Measurements from ENCODE around the gene FOXP1. TPM values are rescaled to one million over a fixed set of nuclear protein-coding genes. Genes with fewer than 3 reads are reported as not detected.
A peak's percentile ranks its signal among the peaks of the same experiment; 100 is the strongest.

FOXP1 gene
- total and polyA plus RNA-seq, 5 experiments from 2014 or later: 280 to 443 (median 382) TPM

DNA sequence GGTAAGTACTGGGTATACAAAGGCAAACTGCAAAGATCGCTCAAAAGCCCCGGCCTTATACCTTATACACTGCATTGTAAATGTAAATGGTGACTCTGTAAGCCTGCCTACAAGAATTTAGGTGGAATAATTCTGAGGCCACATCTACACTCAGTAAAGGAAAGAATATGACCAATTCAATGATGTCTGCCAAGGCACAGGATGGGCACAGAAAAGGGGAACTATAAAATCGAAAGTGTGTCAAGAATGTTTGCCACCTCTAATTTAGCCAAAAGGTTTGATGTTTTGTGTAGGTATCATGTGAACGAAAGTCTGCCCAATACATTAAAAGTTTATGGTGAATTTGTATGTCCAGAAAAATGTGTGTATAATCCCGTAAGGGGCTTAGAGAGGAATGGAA lies 96.1 kb downstream of the FOXP1 start:
- peak in 2 of 10 donors; percentile 26 to 31 for DNase-seq
- peak in 1 of 2 donors; percentile 11 for ATAC-seq
- peaks cover 32 to 91% (median 87%) of the 10 kb centered on the region in 4 donors for H3K4me1 Mint-ChIP-seq
- peak overlapping the region; percentile 74 to 100 (median 88) for H3K4me3 Mint-ChIP-seq
- peaks cover 0 to 3% (median 0%) of the 10 kb centered on the region in 9 donors for H3K9me3 Mint-ChIP-seq
- POLR2A ChIA-PET: interaction anchor here (0.8 to 5.2 kb wide), 5 partner anchors 31 to 182 kb away, joined by 4 to 126 read pairs (median 9); partner anchors contain the start of gene FOXP1
- no peaks in the 10 kb centered on the region for H3K27me3 Mint-ChIP-seq
- peaks cover 2 to 19% (median 6%) of the 10 kb centered on the region in 3 donors for H3K36me3 Mint-ChIP-seq
- H3K27ac Mint-ChIP-seq: peak overlapping the region; percentile 95 to 100 (median 98)

DNA sequence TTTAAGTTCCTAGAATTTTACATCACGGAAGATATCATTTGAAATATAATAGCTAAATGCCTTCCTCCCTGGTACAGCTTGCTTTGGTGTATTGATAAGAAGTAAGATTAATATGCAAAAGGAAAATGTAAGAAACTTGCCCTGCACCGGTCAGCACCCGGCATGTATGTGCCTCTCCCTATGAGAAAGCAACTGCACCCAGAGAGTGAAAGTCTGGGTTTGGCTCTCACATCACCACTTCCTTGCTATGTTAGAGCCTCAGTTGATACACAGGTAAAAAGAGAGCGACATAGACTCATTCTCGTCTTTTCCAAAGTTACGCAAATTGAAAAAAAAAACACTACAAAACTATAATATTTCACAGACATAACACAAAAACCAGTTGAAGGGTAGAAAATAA lies 96.7 kb downstream of the FOXP1 start:
- H3K4me3 Mint-ChIP-seq: peak overlapping the region; percentile 74 to 100 (median 88)
- H3K4me1 Mint-ChIP-seq: peaks cover 32 to 90% (median 85%) of the 10 kb centered on the region in 4 donors
- peaks cover 0 to 20% (median 5%) of the 10 kb centered on the region in 3 donors for H3K36me3 Mint-ChIP-seq
- H3K27ac Mint-ChIP-seq: peak overlapping the region; percentile 95 to 100 (median 98)
- H3K9me3 Mint-ChIP-seq: peaks cover 0 to 3% (median 0%) of the 10 kb centered on the region in 9 donors
- ATAC-seq: peak; percentile 43
- H3K27me3 Mint-ChIP-seq: no peaks in the 10 kb centered on the region
- POLR2A ChIA-PET: interaction anchor here (0.7 to 2.8 kb wide), 17 partner anchors 10 to 480 kb away, joined by 3 to 19 read pairs (median 4); no protein-coding TSS in a partner anchor
- peak in 7 of 10 donors; percentile 17 to 73 (median 46) for DNase-seq

DNA sequence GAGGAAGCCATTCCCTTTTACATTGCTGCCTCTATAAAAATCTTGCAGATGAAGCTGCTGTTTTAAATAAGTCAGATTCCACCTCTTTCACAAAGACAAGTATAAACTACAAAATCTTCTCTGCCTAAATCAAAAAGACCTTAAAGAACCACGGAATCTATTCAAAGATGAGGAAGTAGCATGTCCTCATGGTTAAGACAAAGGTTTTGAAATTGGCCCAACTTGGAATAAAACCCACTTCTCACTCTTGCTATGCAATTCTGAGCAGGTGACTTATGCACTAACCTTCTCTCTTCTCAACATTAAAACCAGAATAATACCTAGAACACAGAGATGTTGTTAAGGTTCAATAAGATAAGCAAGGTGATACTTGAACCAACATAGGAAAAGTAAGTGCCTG lies 97.6 kb downstream of the FOXP1 start:
- peak overlapping the region; percentile 24 to 100 (median 74) for H3K4me3 Mint-ChIP-seq
- peak in 2 of 10 donors; percentile 31 to 41 for DNase-seq
- ATAC-seq: no peak
- H3K36me3 Mint-ChIP-seq: peaks cover 0 to 13% (median 4%) of the 10 kb centered on the region in 3 donors
- POLR2A ChIA-PET: interaction anchor here (0.7 to 2.8 kb wide), 17 partner anchors 10 to 355 kb away, joined by 3 to 19 read pairs (median 4); no protein-coding TSS in a partner anchor
- no peaks in the 10 kb centered on the region for H3K9me3 Mint-ChIP-seq
- peak overlapping the region; percentile 86 to 100 (median 98) for H3K27ac Mint-ChIP-seq
- no peaks in the 10 kb centered on the region for H3K27me3 Mint-ChIP-seq
- peaks cover 34 to 91% (median 86%) of the 10 kb centered on the region in 4 donors for H3K4me1 Mint-ChIP-seq

DNA sequence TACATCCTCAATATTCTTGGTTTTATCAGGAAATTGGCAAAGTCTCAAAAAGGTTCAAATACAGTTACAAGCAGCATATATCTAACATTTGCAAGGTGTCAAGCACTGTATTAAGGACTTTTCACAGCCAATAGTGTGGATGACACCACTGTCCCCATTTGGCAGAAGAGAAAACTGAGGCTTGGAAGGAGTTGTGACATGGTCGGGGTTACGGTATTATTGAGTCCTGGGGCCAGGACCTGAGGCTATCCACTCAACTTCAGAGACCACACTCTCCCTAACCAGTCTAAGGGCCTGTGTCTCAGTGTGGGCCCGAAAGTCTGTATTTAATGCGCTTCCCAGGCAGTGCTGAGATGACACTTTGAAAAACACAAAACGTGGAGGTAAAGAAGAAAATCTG lies 99.1 kb downstream of the FOXP1 start:
- POLR2A ChIA-PET: interaction anchor here (1.1 to 2.9 kb wide), 7 partner anchors 12 to 33 kb away, joined by 4 to 19 read pairs (median 18); no protein-coding TSS in a partner anchor
- DNase-seq (no peak), ATAC-seq (no peak)
- Mint-ChIP-seq H3K4me1 (peaks cover 37 to 94% (median 88%) of the 10 kb centered on the region in 4 donors), H3K27ac (peak overlapping the region; percentile 86 to 100 (median 98)), H3K27me3 (no peaks in the 10 kb centered on the region), H3K4me3 (peak overlapping the region in 7 of 10 donors; percentile 17 to 88 (median 43)), H3K36me3 (peaks cover 0 to 13% (median 4%) of the 10 kb centered on the region in 3 donors), H3K9me3 (no peaks in the 10 kb centered on the region)

DNA sequence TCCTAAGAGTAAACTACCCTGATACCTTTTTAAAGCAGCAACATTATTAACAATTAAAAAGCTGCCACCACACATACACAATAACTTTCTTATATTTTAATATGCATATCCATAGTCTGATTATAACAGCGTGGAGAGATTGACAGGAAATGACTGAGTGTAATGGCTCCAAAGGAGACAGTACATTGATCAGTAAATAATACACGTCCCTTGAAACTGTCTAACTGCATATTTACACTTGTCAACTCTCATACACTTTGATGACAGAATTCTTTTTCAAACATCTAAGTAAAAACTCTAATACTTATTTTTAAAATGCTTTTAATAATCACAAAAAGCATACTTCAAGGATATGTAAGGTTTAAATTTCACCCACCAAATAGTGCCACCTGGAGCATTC lies 99.5 kb downstream of the FOXP1 start:
- Mint-ChIP-seq H3K9me3 (no peaks in the 10 kb centered on the region), H3K36me3 (peaks cover 0 to 13% (median 8%) of the 10 kb centered on the region in 3 donors), H3K27ac (peak overlapping the region; percentile 86 to 100 (median 98)), H3K4me1 (peaks cover 37 to 93% (median 88%) of the 10 kb centered on the region in 4 donors), H3K4me3 (peak overlapping the region in 8 of 10 donors; percentile 28 to 88 (median 64)), H3K27me3 (no peaks in the 10 kb centered on the region)
- POLR2A ChIA-PET: interaction anchor here (0.6 to 2.9 kb wide), 6 partner anchors 18 to 1217 kb away, joined by 3 to 18 read pairs (median 4); no protein-coding TSS in a partner anchor
- DNase-seq (no peak), ATAC-seq (no peak)

DNA sequence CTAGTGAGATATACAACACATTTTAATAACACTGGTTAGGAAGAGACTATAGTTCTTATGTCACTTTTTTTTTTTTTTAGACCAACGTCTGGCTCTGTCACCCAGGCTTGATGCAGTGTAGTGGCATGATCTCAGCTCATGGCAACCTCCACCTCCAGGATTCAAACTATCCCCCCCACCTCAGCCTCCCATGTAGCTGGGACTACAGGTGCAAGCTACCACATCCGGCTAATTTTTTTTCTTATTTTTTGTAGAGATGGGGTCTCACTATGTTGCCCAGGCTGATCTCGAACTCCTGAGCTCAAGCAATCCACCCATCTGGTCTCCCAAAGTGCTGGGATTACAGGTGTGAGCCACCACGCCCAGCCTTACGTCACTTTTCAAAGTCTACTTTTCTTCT lies 100.8 kb downstream of the FOXP1 start:
- H3K4me3 Mint-ChIP-seq: peak overlapping the region in 9 of 10 donors; percentile 24 to 74 (median 62)
- ATAC-seq (no peak), DNase-seq (no peak)
- no peaks in the 10 kb centered on the region for H3K27me3 Mint-ChIP-seq
- no peaks in the 10 kb centered on the region for H3K9me3 Mint-ChIP-seq
- H3K36me3 Mint-ChIP-seq: peaks cover 11 to 23% (median 18%) of the 10 kb centered on the region in 3 donors
- H3K27ac Mint-ChIP-seq: peak overlapping the region; percentile 87 to 99 (median 97)
- peaks cover 39 to 94% (median 90%) of the 10 kb centered on the region in 4 donors for H3K4me1 Mint-ChIP-seq
- POLR2A ChIA-PET: interaction anchor here (0.8 to 2.9 kb wide), 8 partner anchors 8 to 65 kb away, joined by 3 to 18 read pairs (median 6); no protein-coding TSS in a partner anchor

DNA sequence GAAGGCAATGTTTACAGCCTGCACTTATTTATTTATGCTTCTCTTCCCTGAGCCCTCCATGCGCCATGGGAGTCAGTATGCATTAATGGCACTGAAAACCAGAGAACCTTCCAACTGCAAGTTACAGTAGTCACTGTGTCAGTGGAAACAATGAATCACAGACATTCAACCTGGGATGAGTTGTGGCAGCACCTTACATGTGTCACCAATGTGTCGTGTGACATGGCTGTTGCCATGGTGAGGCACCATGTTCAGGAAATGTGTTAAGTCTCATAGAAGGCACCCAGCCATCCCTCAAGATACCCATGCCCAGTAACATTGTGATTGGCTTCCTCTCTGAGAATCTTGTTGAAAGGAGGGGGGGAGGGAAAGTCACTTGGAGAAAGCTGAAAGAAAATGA lies 105.0 kb downstream of the FOXP1 start:
- POLR2A ChIA-PET: interaction anchor here (0.6 to 3.3 kb wide), 6 partner anchors 10 to 100 kb away, joined by 3 to 20 read pairs (median 6); no protein-coding TSS in a partner anchor
- Mint-ChIP-seq H3K36me3 (peaks cover 11 to 47% (median 43%) of the 10 kb centered on the region in 3 donors), H3K4me3 (peak overlapping the region; percentile 9 to 85 (median 66))

DNA sequence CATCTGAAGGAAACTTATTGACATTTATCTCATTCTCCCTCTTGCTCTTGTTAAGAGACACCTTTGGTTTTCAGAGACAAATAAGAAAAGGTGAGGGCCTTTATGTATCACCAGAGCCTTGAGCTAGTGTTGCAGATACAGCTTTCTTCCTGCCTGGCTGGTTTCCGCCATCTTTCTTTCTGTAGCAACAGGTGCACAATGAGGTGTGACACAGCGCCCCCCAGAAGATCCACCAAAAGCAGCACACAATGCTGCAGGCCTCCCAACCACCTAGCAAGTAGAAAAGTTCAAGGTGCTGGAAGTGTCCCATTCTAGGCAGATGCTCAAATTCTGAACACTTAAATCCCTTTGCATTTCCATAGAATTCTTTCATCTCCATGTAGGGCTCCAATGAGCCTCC lies 106.6 kb downstream of the FOXP1 start:
- H3K27ac Mint-ChIP-seq: peak overlapping the region; percentile 53 to 84 (median 74)
- H3K36me3 Mint-ChIP-seq: peaks cover 17 to 62% (median 58%) of the 10 kb centered on the region in 3 donors
- peaks cover 0 to 5% (median 0%) of the 10 kb centered on the region in 9 donors for H3K9me3 Mint-ChIP-seq
- no peak for ATAC-seq
- peaks cover 44 to 97% (median 89%) of the 10 kb centered on the region in 4 donors for H3K4me1 Mint-ChIP-seq
- H3K27me3 Mint-ChIP-seq: no peaks in the 10 kb centered on the region
- H3K4me3 Mint-ChIP-seq: peak overlapping the region in 5 of 10 donors; percentile 26 to 54 (median 29)
- DNase-seq: no peak
- POLR2A ChIA-PET: interaction anchor here (0.9 to 1.2 kb wide), 2 partner anchors 12 to 15 kb away, joined by 3 read pairs; no protein-coding TSS in a partner anchor

More for the DNA sequence above, 105.0 kb downstream of the FOXP1 start:
- Mint-ChIP-seq H3K27me3 (no peaks in the 10 kb centered on the region), H3K9me3 (peaks cover 0 to 3% (median 0%) of the 10 kb centered on the region in 9 donors), H3K27ac (peak overlapping the region; percentile 89 to 98 (median 96)), H3K4me1 (peaks cover 38 to 93% (median 87%) of the 10 kb centered on the region in 4 donors)
- DNase-seq (peak in 9 of 10 donors; percentile 22 to 91 (median 62)), ATAC-seq (peak; percentile 87 to 89)

DNA sequence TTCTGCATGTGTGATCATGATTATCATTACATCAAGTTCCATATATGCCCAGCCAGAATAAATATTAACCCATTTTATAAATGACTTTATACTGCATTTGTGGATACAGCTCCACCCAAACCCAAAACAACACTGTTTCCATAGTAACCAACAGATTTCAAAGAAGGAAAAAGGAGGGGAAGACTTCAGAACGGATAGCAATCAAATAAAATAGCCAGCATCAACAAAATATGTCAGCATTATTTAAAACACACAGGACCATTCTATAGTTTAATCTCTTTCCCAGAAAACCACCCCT lies 114.4 kb downstream of the FOXP1 start:
- DNase-seq: no peak
- Mint-ChIP-seq H3K4me3 (peak overlapping the region in 3 of 10 donors; percentile 22 to 65 (median 47)), H3K36me3 (peaks cover 12 to 64% (median 54%) of the 10 kb centered on the region in 3 donors)

DNA sequence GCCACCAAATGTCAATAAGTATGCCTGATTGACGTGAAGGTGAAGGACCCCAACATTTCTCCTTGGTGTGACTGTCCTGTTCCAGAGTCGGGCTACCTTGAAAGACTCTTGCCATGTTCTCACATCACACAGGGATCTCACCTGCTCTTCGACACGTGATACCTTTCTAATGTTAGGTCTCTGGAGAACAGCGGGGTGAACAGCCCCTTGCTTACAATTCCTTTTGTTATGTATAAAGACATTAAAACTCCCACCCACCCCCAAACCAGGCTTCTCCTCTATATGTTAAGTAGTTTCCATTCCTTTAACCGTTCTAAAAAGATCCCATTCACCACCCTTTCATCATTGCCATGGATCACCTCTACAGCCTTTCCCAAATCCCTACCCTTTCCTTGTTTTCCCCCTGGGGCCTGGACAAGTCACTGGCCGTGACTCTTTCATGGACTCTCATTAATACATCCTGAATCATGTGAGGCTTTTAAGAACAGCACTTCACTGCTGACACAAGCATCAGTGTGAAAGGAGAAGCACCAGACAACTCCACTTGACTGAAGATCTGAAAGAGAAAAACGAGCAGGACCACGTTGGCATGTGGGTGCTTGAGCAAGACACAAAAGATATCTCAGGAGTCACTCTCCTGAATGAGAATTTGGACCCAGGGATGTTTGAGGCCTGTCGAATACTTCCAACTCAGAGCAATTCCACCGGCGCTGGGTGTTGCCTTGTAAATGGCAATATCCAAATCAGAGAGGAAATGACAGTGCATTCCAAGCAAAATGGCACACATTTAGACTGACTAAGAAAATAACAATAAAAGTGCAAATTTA lies 115.0 kb downstream of the FOXP1 start:
- Mint-ChIP-seq H3K27me3 (no peaks in the 10 kb centered on the region), H3K4me3 (peak overlapping the region in 8 of 10 donors; percentile 3 to 65 (median 25)), H3K9me3 (peaks cover 0 to 2% (median 0%) of the 10 kb centered on the region in 9 donors), H3K27ac (peak overlapping the region; percentile 34 to 82 (median 52)), H3K36me3 (peaks cover 12 to 63% (median 53%) of the 10 kb centered on the region in 3 donors), H3K4me1 (peaks cover 43 to 93% (median 84%) of the 10 kb centered on the region in 4 donors)
- DNase-seq (no peak), ATAC-seq (no peak)
- POLR2A ChIA-PET: no interaction called here

More for the DNA sequence above, 114.4 kb downstream of the FOXP1 start:
- ATAC-seq: no peak
- H3K27ac Mint-ChIP-seq: peak overlapping the region in 8 of 10 donors; percentile 35 to 82 (median 52)
- H3K4me1 Mint-ChIP-seq: peaks cover 43 to 94% (median 83%) of the 10 kb centered on the region in 4 donors
- H3K9me3 Mint-ChIP-seq: peaks cover 0 to 2% (median 0%) of the 10 kb centered on the region in 9 donors
- H3K27me3 Mint-ChIP-seq: no peaks in the 10 kb centered on the region
- POLR2A ChIA-PET: no interaction called here

DNA sequence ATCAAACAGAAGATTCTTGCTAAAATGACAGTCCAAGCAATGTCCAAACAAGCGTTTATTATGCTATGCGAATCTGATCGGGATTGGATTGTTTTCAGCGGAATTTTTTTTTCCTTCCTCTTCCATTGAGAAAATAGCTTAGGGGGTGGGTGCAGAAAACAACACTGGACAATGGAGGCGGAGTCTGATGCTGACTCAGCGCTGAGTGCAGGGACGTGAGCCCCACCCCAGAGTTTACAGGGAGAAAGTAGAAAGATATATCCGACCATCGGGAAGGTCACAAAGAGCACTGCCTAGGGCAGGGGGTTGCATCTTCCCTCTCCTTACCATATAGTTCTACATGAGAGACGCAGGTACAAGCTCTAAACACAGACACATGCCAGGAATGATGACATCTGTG lies 117.0 kb downstream of the FOXP1 start:
- H3K4me3 Mint-ChIP-seq: peak overlapping the region in 2 of 10 donors; percentile 32 to 67
- DNase-seq (no peak), ATAC-seq (no peak)
- no peaks in the 10 kb centered on the region for H3K27me3 Mint-ChIP-seq
- H3K27ac Mint-ChIP-seq: peak overlapping the region; percentile 5 to 92 (median 82)
- POLR2A ChIA-PET: interaction anchor here (0.5 to 1.9 kb wide), 8 partner anchors 10 to 23 kb away, joined by 3 to 10 read pairs (median 4); no protein-coding TSS in a partner anchor
- H3K36me3 Mint-ChIP-seq: peaks cover 14 to 59% (median 41%) of the 10 kb centered on the region in 3 donors
- no peaks in the 10 kb centered on the region for H3K9me3 Mint-ChIP-seq
- H3K4me1 Mint-ChIP-seq: peaks cover 40 to 93% (median 82%) of the 10 kb centered on the region in 4 donors
